Panc1 (cell line): ENCODE measurements around the gene LRCH1.

Experiments used
- POLR2AphosphoS5 ChIP-seq: IDR thresholded peaks from 2 replicates; pipeline ENCODE4 v1.6.1; 2012; ENCODE audit warnings: mild to moderate bottlenecking, low read depth, low read length, moderate library complexity
- TF ChIP-seq, protein P1 (sequence below): fragments of 450-650 bp; IDR thresholded peaks from 2 replicates; pipeline ENCODE4 v1.5.1; 2017; ENCODE audit warnings: mild to moderate bottlenecking

DNA sequence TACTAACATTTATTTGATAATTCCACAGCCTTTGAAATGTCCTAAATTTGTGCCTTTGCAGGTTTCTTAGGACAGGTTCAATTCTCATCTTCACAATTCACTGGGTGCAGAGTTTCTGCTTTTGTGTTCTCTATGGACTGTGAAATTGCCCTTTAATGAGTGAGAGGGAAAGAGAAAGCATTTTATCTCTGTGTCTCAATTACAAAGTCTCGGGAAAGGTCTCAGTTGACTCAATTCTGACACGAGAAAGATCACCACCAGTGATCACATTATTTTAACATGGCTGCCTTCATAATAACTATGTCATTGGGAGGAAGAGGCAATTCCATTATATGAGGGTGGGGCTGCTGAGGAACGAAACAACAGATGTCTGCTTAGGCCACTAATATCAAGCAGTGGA, 26.2 kb upstream of the LRCH1 start:
- TF ChIP-seq, protein P1, sequence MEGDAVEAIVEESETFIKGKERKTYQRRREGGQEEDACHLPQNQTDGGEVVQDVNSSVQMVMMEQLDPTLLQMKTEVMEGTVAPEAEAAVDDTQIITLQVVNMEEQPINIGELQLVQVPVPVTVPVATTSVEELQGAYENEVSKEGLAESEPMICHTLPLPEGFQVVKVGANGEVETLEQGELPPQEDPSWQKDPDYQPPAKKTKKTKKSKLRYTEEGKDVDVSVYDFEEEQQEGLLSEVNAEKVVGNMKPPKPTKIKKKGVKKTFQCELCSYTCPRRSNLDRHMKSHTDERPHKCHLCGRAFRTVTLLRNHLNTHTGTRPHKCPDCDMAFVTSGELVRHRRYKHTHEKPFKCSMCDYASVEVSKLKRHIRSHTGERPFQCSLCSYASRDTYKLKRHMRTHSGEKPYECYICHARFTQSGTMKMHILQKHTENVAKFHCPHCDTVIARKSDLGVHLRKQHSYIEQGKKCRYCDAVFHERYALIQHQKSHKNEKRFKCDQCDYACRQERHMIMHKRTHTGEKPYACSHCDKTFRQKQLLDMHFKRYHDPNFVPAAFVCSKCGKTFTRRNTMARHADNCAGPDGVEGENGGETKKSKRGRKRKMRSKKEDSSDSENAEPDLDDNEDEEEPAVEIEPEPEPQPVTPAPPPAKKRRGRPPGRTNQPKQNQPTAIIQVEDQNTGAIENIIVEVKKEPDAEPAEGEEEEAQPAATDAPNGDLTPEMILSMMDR, result no peak
- TF ChIP-seq POLR2AphosphoS5, result no peak
